Smooth muscle cell of the brain vasculature (primary cell): Measurements from ENCODE around the gene CMTM2.
"Not testable (repeated sequence)": the region's sequence is repeated elsewhere in the genome, so short reads cannot be mapped to it uniquely, and the experiment has no call there.

Experiments used
- DNase-seq: peaks from one replicate; pipeline ENCODE4 v3.0.0-alpha.2; 2012; ENCODE audit warnings: low read depth, low spot score

CMTM2 gene

DNA sequence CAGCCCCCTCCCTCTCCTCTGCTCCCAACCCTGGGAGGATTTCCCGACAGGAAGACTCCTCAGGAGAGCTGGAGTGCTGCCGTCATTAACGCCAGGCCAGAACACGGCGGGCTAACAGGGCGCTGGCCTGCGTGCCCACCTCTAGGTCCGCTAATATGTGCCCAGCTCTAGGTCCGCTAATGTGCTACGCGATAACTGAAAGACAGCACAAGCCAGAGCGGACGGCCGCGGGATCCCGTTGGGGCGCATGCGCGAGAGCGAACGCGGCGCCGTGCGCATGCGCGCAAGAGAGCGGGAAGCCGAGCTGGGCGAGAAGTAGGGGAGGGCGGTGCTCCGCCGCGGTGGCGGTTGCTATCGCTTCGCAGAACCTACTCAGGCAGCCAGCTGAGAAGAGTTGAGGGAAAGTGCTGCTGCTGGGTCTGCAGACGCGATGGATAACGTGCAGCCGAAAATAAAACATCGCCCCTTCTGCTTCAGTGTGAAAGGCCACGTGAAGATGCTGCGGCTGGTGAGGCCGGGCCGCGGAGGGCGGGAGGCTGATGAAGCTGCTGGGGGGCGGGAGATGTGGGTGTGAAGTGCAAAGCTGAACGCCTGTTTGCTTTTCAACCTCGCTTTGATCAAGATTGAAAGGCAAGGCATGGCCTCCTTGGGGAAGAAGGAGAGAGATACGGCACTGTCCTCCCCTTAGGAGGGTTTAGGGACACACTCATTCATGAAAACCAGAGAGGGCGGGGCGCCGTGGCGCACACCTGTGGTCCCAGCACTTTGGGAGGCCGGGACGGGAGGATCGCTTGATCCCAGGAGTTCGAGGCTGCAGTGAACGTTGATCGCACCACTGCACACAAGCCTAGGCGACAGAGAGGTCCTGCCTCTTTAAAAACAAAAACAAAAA lies 26.7 kb upstream of the CMTM2 start, which contains the start of gene CKLF:
Gene CKLF (plus strand): TSS at position 291 of the 892 bp plus-strand sequence. CDS start 140 bp downstream, at position 431.
- DNase-seq: peak; percentile 80

DNA sequence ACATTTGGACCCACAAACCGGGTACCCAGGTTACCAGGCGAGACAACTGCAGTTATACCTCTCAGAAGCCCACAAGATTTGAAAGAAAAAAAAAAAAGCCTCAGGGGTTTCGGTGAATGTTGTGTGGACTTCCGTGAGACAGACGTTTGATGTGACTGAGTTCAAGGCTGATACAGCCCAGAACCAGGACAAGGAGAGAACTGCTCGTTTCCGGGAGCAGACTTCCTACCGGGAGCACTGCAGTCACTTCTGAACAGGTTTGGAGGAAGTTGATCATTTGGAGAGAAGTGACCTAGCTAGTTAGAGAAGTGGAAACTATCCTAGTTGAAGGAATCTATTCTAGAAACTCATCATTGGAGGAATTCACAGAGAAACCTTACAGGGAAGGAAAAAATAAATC lies 26.0 kb upstream of the CMTM2 start:
- DNase-seq: no peak

DNA sequence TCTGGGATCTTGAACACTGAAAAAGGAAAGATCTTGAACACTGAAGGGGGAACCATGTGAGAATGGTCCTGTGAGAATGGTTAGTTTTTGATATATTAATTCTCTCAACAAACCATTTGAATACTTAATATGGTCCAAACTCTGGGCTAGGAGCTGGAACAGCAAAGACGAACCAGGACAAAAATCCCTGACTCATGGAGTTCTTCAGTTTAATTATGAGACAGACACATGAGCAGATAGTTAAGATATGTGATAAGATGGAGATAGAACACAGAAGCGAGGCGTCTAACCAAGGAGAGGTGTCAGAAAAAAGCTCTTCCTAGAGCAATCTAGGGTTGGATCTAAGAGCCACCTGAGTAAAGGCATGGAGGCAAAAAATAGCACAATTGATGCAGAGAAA lies 25.2 kb upstream of the CMTM2 start:
- no peak for DNase-seq

DNA sequence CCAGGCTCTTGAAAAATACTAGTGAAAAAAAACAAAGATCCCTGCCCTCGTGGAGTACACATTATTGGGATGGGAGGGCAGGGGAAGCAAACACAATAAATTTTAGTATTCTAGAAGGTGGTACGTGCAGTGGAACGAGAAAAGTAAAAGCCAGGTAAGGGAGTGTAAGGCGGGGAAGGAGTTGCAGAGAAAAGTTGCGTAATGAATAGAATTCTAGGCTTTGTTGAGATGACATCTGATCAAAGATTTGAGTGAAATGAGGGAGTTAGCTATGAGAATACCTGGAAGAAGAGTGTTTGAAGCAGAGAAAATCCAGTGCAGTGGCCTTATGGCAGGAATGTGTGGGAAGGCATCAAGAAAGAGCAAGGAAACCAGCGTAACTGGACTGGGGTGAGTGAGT lies 24.8 kb upstream of the CMTM2 start:
- no peak for DNase-seq

DNA sequence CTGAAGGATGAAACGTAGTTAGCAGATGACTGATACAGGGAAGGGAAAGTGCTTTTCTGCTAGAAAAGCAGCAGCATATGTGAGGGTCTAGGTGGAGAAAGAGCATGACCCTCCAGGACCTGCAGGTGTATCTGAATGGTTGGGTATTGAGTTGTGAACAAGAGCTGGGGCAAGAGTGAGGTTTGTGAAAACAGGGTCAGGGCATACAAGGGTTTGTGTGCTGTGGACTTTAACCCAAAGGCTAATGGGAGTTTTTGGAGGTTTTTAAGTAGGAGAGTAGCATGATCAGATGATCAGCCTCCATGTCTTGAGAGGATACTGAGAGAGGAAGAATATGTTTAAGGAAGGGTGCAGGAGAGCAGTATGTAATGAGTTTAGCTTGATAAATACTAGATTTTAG lies 19.2 kb upstream of the CMTM2 start:
- no peak for DNase-seq

DNA sequence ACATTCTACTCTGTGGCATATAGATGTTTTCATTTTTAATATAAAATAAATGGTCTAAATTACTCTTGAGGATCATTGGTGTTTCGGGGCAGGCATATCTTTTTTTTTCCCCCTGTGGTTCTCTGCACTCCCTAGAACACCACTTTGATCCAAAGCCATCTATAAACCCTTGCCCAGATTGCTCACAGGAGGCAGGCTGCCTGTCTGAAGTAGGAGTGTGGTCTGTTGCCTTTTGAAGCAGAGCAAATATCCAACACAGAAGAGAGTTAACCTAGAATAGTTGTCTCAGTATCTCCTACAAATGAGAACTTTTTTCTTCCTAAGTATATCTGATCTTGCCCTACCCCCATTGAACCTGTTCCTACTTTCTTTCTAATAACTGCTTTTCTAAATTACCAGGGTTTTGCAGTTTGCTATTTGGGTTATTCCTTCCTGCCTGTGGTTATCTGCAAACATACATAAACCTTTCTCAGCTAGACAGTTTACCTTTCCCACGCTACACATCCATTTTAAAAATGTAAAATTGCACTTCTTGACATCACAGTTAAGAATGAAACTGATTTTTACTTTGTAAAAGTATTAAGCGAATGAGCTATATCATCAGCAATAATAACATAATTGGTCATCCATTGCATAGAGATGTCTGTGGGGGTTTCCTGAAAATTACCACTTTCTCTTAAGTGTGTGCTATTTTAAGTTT lies 17.7 kb upstream of the CMTM2 start:
- DNase-seq: no peak

DNA sequence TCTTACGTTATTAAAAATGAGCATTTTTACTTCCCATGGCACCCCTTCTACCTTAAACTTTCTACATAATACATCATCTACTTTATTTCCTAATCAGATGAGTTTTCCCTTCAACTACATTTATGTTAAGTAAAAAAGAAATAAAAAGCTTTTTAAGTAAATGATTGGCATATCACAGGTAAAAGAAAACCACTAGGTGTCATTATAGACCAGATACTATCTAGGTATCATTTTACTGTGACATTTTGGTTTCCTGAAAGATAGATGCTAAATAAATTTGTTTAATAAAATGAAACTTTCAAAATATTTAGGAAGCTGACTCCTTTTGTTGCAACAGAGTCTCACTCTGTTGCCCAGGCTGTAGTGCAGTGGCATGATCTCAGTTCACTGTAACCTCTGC lies 16.9 kb upstream of the CMTM2 start:
- DNase-seq: no peak

DNA sequence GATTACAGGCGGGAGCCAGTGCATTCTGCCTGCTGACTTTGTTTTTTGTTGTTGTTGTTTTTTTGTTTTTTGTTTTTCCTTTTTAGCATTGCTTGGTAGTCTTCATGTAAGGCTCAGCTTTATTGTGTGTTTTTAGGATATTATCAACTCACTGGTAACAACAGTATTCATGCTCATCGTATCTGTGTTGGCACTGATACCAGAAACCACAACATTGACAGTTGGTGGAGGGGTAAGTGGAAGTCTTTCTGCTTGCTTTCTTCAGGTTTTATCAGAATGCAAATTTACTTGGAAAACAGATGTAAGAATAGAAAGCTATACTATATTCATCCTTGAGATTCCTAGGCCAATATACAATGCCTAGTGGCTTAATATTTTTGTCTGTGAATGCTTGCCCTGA lies 16.3 kb upstream of the CMTM2 start:
- DNase-seq: no peak

DNA sequence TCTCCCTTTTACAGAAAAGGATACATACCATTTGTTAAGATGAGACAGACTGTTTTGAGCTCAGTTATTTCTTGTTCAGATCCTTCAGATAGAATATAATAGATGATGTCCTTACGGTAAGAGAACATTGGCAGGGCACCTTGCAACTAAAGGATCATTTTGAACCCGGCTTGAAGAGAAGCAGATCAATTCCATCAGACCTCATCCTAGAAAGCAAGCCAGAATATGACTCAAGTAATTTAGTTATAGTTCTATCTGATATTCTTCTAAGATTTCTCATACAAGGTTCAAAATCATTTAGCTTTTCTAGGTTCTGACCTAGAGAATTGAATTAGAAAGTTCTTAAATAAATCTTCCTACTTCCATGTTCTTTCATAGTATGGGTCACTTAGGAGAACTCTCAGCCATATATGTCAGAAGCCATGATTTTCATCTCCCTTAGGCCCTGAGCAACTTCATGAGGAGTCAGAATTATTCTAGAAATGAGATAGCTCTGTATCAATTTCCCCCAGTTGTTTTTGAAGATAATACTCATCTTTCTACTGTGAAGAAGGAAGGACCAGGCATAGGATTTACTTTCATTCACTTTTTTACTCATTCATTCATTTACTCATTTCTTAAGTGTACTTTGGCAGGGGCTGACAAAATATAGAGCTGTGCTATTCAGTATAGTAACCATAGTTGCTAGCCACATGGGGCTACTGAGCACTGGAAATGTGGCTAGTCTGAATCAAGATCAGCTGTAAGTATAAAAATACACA lies 15.5 kb upstream of the CMTM2 start:
- no peak for DNase-seq

DNA sequence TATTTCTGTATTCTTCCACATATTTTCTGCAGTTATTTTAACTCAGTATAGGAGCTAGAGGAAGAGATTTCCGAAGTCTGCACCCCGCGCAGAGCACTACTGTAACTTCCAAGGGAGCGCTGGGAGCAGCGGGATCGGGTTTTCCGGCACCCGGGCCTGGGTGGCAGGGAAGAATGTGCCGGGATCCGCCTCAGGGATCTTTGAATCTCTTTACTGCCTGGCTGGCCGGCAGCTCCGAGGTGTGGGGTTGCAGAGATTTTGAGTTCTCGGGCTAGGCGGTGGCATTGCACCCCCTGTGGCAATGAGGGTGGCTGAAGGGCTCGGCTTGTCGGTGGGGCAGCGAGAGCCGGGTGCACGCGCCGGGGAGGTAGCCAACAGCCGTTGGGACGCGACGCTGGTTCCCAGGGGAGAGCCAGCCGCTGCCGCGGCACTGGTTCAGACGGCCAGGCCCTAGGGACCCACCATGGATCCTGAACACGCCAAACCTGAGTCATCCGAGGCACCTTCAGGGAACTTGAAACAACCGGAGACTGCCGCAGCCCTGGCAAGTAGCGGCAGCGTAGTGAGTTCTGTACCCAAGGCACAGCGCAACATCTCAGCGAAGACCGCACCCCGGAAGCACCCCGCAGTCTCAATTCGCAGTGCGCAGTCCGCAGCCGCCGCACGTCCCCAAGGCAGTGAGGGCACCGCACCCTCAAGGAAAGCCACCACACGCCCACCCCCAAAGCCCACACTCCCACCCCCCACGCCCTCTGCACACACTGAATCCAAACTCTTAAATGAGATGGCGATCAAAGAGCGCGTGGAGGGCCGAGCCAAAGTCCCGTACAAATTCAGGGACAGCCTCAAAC lies 13.0 kb upstream of the CMTM2 start, which contains the start of gene CMTM1:
Gene CMTM1 (plus strand): TSS at position 389 of the 851 bp plus-strand sequence. CDS start 75 bp downstream, at position 464.
- DNase-seq: no peak

DNA sequence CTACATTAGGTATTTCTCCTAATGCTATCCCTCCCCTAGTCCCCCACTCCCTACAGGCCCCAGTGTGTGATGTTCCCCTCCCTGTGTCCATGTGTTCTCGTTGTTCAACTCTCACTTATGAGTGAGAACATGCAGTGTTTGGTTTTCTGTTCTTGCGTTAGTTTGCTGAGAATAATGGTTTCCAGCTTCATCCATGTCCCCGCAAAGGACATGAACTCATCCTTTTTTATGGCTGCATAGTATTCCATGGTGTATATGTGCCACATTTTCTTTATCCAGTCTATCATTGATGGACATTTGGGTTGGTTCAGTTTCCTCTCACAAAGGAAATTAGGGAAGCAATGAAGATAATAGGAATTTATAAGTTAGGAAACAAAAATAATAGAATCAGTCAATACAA lies 12.0 kb upstream of the CMTM2 start:
- not testable (repeated sequence) for DNase-seq

DNA sequence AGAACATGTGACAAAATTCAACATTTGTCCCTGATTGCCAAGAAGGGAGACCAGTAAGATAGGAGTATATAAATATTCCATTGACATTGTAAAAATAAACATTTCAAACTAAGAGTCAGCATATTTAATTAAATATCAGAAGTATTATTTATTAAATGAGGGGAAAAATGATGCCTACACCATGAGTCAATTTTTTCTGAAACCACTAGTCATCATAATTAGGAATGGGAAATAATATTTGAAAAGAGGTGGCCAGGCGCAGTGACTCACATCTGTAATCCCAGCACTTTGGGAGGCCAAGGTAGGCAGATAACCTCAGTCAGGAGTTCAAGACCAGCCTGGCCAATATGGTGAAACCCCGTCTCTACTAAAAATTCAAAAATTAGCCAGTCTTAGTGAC lies 10.9 kb upstream of the CMTM2 start:
- no peak for DNase-seq

DNA sequence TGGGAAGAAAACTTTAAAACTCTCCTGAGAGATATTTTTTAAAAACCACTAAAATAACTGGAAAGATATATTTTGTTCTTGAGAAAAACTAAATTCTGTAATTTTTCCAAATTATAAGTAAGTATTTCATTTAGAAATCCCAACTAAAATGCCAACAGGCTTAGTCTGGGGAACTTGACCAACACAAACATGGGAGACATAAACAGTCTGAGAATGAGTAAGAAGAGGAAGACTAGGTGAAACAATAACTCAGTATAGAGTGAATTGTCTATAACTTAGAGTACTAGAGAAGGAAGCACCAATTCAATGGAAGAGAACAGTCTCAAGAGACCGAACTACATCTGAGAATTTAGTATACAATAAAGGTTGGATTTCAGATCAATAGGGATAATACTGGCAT lies 10.1 kb upstream of the CMTM2 start:
- DNase-seq: no peak

DNA sequence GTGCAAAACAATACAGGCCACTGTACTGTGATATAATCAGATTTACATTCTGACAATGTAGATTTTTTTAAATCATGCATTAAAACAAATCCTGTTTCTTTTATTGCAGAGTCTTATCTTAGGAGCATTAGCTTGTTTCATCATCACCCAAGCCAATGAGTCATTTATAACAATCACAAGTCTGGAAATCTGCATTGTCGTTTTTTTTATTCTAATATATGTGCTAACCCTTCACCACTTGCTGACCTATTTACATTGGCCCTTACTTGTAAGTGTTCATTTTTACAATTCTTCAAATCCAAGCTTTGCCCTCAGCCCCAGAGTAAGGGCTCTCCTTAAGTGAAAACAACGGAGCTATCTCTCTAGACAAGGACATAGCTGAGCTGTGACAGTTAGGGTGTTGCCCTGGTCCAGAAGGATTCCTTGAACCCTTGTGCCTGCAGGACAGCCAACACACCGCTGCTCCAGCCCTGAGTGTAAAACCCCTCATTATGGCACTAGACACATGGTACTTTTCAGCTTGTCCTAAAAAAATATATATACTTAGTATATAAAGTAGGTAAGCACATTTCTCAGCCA lies 9.3 kb upstream of the CMTM2 start:
- DNase-seq: no peak

DNA sequence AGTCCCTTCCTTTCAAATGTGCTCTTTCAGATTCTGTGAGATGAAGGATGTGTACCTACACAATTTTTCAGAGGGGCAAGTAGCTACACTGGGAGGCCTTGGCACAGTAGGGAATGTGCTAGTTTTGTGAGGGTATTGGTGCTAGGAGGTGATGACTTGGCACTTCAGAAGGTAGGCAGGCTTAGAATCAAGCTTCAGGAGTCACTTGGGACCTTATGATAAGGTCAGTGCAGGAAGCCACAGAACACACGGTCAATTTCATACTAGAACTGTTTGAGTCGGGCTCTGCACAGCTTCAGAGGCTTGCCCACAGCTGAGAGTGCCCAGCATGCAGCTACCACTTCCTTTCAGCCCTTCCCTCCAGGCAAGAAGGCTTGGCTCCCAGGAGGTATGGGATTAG lies 6.9 kb upstream of the CMTM2 start:
- no peak for DNase-seq

DNA sequence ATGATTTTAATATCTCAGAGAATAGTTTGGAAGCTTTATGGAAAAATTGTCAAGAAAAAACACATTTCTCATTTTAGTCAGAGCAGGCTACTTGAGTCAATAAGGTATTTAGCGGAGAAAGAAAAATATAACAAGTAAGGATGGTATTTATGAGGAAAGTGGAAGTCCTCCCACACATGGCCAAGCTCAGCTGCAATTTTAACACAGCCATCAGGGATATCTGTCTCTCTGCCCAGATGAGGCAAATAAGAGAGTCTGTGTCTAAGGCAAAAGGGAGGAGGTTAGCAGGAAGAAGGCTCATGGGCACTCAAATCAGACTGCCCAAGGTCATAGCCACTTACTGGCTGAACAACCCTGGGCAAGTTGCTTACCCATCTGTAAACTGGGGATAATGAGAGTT lies 5.2 kb upstream of the CMTM2 start:
- no peak for DNase-seq

DNA sequence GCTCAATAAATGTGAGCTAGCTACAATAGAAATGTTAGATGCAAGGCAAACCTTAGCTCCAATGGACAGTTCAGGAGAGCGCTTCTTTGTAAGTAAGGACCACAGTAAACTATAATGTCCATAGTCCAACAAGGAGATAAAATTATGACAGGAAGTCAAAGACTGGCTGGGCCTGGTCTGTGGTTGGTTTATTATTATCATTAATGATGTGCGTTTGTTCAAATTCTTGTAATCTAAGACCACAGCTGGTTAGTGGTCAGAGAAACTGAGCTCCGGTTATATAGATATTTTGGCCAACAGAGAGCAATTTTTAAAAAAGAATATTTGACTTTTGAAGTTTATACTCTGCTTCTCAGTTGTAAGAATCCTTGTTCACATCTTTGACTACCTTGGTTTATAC lies 4.7 kb upstream of the CMTM2 start:
- no peak for DNase-seq

DNA sequence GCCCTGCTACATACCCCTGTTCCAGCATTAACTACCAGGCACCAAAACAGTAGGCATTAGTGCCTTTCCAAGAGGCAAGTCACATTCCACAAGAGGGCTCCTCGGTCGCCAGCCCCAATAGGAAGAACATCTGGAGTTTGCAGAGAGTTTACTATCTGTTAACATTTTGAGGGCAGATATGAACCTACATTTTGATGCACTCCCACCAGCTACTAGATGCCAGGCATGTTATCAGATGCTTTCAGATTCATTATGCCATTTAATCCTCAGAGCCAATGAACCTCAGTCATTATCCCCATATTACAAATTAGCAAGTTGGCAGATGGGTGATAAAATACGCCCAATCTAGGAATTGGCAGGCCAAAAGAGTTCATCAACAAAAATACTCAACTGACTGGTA lies 4.2 kb upstream of the CMTM2 start:
- DNase-seq: no peak

DNA sequence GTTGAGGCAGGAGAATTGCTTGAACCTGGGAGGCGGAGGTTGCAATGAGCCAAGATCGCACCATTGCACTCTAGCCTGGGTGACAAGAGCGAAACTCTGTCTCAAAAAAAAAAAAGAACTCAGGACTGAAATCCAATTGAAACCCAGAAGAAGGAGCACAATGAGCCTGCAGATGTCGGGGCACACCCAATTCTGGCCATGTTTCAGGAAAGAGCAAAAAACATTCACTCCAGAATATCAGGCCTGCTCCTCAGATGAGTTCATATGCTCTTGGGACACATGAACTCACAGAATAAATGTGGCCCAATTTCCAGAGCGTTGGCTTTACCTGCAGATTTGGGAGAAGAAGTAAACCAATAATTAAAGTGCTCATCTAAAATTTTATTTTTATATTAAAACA lies 3.0 kb upstream of the CMTM2 start:
- DNase-seq: no peak

DNA sequence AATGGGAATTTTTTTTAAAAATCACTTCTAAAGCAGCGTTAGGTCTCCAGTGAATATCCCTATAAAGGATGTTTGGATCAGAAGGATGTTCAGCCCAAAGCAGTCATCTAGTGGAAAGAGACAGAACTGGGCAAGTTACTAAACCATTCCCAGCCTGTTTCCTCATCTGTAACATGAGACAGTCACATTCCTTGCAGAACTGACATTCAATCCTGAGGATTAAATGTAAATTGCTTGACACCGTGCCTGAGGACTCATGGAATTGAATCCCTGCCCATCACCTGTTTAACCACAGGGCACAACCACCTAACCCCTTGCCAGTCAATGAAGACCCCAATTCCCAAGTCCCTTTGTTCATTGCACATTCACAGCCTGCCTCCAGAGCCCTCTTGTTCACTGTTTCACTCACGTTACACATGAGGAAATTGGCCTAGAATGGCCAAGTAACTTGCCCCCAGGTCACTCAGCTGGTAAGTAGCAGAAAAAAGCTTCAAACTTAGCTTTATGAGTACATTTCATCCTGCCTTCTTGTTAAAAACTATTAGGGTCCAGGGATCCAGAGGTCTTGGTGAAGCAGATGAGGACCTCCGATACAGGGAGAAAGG lies 1.4 kb downstream of the CMTM2 start:
- DNase-seq: no peak
